ENCODE results near the gene CASZ1. TPM values are rescaled to one million over a fixed set of nuclear protein-coding genes. Genes with fewer than 3 reads are reported as not detected.

Gene CASZ1
- total RNA-seq, 1 experiment from 2014 or later: 15.2 TPM

- TF ChIP-seq EZH2 (IDR thresholded peaks at IDR 0.05; ENCODE audit: low read depth): no peak
- TF ChIP-seq CTCF (conservative IDR thresholded peaks at IDR 0.05): no peak
- Histone ChIP-seq H3K4me2 (no peak overlapping the region), H3F3A (ENCODE audit: insufficient read depth, low read depth) (peaks cover 8% of the 10 kb centered on the region; the same call in 1 of the 2 replicates), H3K36me3 (ENCODE audit: low read depth) (no peaks in the 10 kb centered on the region), H3K9me2 (ENCODE audit: insufficient read depth) (no peaks in the 10 kb centered on the region), H3K27me3 (ENCODE audit: insufficient read depth, low read depth) (no peaks in the 10 kb centered on the region), H3K9me3 (ENCODE audit: insufficient read depth, low read depth) (no peaks in the 10 kb centered on the region), H4K20me1 (ENCODE audit: insufficient read depth) (no peaks in the 10 kb centered on the region), H2AFZ (no peak overlapping the region), H3K4me1 (replicated peaks; ENCODE audit: insufficient read depth) (peaks cover 11% of the 10 kb centered on the region; the same call in 1 of the 2 replicates), H3K27ac (no peak overlapping the region), H3K79me2 (ENCODE audit: low read depth) (no peaks in the 10 kb centered on the region), H3K4me3 (no peak overlapping the region)
- intact Hi-C loops (cut with micrococcal nuclease; ENCODE audit: unreplicated experiment): loop anchor here (5.0 kb wide), 1 partner anchor 42 kb away; no protein-coding TSS in a partner anchor
- CTCF ChIA-PET: no interaction called here
- no TSS peak for BruUV-seq (replicated peaks)
- POLR2A ChIA-PET (ENCODE audit: unreplicated experiment): no interaction called here
- DNase-seq: no peak
Measured at GRCh38 chr1:10734962-10735544, 61.4 kb downstream of the CASZ1 start.

- BruUV-seq (replicated peaks): no TSS peak
- H3K27ac ChIP-seq: no peak overlapping the region
- no peaks in the 10 kb centered on the region for H3K27me3 ChIP-seq (ENCODE audit: insufficient read depth, low read depth)
- no peaks in the 10 kb centered on the region for H3K79me2 ChIP-seq (ENCODE audit: low read depth)
- H3K4me2 ChIP-seq: no peak overlapping the region
- DNase-seq: no peak
- no peak overlapping the region for H3K4me3 ChIP-seq
- no peaks in the 10 kb centered on the region for H3K9me3 ChIP-seq (ENCODE audit: insufficient read depth, low read depth)
- ChIA-PET POLR2A (ENCODE audit: unreplicated experiment) (no interaction called here), CTCF (no interaction called here)
- no peaks in the 10 kb centered on the region for H3K9me2 ChIP-seq (ENCODE audit: insufficient read depth)
- TF ChIP-seq CTCF (conservative IDR thresholded peaks at IDR 0.05) (no peak), EZH2 (IDR thresholded peaks at IDR 0.05; ENCODE audit: low read depth) (no peak)
- intact Hi-C loops (cut with micrococcal nuclease; ENCODE audit: unreplicated experiment): loop anchor here (5.0 kb wide), 1 partner anchor 43 kb away; no protein-coding TSS in a partner anchor
- H3K4me1 ChIP-seq (replicated peaks; ENCODE audit: insufficient read depth): peaks cover 11% of the 10 kb centered on the region; the same call in 1 of the 2 replicates
- H3K36me3 ChIP-seq (ENCODE audit: low read depth): no peaks in the 10 kb centered on the region
- H3F3A ChIP-seq (ENCODE audit: insufficient read depth, low read depth): peaks cover 8% of the 10 kb centered on the region; the same call in 1 of the 2 replicates
- no peaks in the 10 kb centered on the region for H4K20me1 ChIP-seq (ENCODE audit: insufficient read depth)
- no peak overlapping the region for H2AFZ ChIP-seq
Measured at GRCh38 chr1:10734375-10734774, 62.1 kb downstream of the CASZ1 start.

GRCh38 chr1:10733474-10734366 lies 62.7 kb downstream of the CASZ1 start:
- ChIA-PET POLR2A (ENCODE audit: unreplicated experiment) (no interaction called here), CTCF (no interaction called here)
- H3K4me1 ChIP-seq (replicated peaks; ENCODE audit: insufficient read depth): peaks cover 11% of the 10 kb centered on the region; the same call in 1 of the 2 replicates
- H3K4me2 ChIP-seq: no peak overlapping the region
- no peaks in the 10 kb centered on the region for H3K27me3 ChIP-seq (ENCODE audit: insufficient read depth, low read depth)
- H4K20me1 ChIP-seq (ENCODE audit: insufficient read depth): no peaks in the 10 kb centered on the region
- no peak for TF ChIP-seq EZH2 (IDR thresholded peaks at IDR 0.05; ENCODE audit: low read depth)
- TF ChIP-seq CTCF (conservative IDR thresholded peaks at IDR 0.05): no peak
- H3K27ac ChIP-seq: no peak overlapping the region
- no peaks in the 10 kb centered on the region for H3K9me3 ChIP-seq (ENCODE audit: insufficient read depth, low read depth)
- no peaks in the 10 kb centered on the region for H3K79me2 ChIP-seq (ENCODE audit: low read depth)
- H3F3A ChIP-seq (ENCODE audit: insufficient read depth, low read depth): peaks cover 8% of the 10 kb centered on the region; the same call in 1 of the 2 replicates
- H3K9me2 ChIP-seq (ENCODE audit: insufficient read depth): no peaks in the 10 kb centered on the region
- BruUV-seq (replicated peaks): no TSS peak
- H3K4me3 ChIP-seq: no peak overlapping the region
- intact Hi-C loops (cut with micrococcal nuclease; ENCODE audit: unreplicated experiment): loop anchor here (5.0 kb wide), 1 partner anchor 44 kb away; no protein-coding TSS in a partner anchor
- H3K36me3 ChIP-seq (ENCODE audit: low read depth): no peaks in the 10 kb centered on the region
- no peak overlapping the region for H2AFZ ChIP-seq
- no peak for DNase-seq

Data from PC-9 (cell line).